GM18502 (cell line): ENCODE results near the gene CAST.

Experiments used
- ATAC-seq: cut with Tn5 transposase; IDR thresholded peaks from one replicate; pipeline ENCODE4 v1.9.1; 2021; ENCODE audit warnings: mild to moderate bottlenecking; ENCODE audit not compliant: unreplicated experiment, poor library complexity

CAST gene

GRCh38 chr5:96808541-96808828, 146.3 kb downstream of the CAST start:
- no peak for ATAC-seq

- ATAC-seq: no peak
These were observed 146.8 kb downstream of the CAST start for GRCh38 chr5:96808868-96809558.

- ATAC-seq: no peak
These were observed 147.7 kb downstream of the CAST start for GRCh38 chr5:96809921-96810320.

- ATAC-seq: no peak
These were observed 150.7 kb downstream of the CAST start for GRCh38 chr5:96812851-96813250.

- no peak for ATAC-seq
These were observed 151.9 kb downstream of the CAST start for GRCh38 chr5:96814041-96814440.

GRCh38 chr5:96816411-96816939, 154.3 kb downstream of the CAST start:
- peak; percentile 88 for ATAC-seq

GRCh38 chr5:96816991-96817390, 154.8 kb downstream of the CAST start:
- ATAC-seq: peak; percentile 47

- no peak for ATAC-seq
These were observed 155.3 kb downstream of the CAST start for GRCh38 chr5:96817506-96817905.

- no peak for ATAC-seq
These were observed 156.1 kb downstream of the CAST start for GRCh38 chr5:96818125-96818788.

- no peak for ATAC-seq
These were observed 157.6 kb downstream of the CAST start for GRCh38 chr5:96819806-96820205.

- no peak for ATAC-seq
These were observed 159.2 kb downstream of the CAST start for GRCh38 chr5:96821260-96821916.

- ATAC-seq: no peak
These were observed 160.7 kb downstream of the CAST start for GRCh38 chr5:96822686-96823459.

GRCh38 chr5:96823900-96824380, 161.8 kb downstream of the CAST start:
- peak; percentile 71 for ATAC-seq
